GM18526 (cell line): ENCODE results near the gene ATG9A.
A peak's percentile ranks its signal among the peaks of the same experiment; 100 is the strongest.

ENCODE experiments used
- POLR2A ChIP-seq: IDR thresholded peaks from 3 replicates; pipeline ENCODE4 v1.6.1; 2011; ENCODE audit not compliant: insufficient read length; ENCODE audit errors: extremely low read depth

Gene ATG9A

GRCh38 chr2:219245899-219246230, 16.4 kb upstream of the ATG9A start:
- TF ChIP-seq POLR2A, result no peak

- TF ChIP-seq POLR2A, result peak; percentile 79
These were observed 15.9 kb upstream of the ATG9A start, which contains the start of the genes GLB1L and STK16 for GRCh38 chr2:219245148-219245898. TSS of gene GLB1L (minus strand) at chr2:219245444. CDS start at chr2:219243573, 1,871 bp downstream. TSS of gene STK16 (plus strand) at chr2:219245479. CDS start at chr2:219246000, 521 bp downstream.

GRCh38 chr2:219244789-219245147, 15.3 kb upstream of the ATG9A start:
- TF ChIP-seq POLR2A, result no peak

GRCh38 chr2:219243291-219243761, 13.9 kb upstream of the ATG9A start:
- TF ChIP-seq POLR2A, result no peak

- TF ChIP-seq POLR2A, result no peak
These were observed 4.9 kb upstream of the ATG9A start for GRCh38 chr2:219234331-219234730.

- TF ChIP-seq POLR2A, result peak; percentile 11
These were observed 664 bp upstream of the ATG9A start for GRCh38 chr2:219230059-219230540.

GRCh38 chr2:219228911-219229304, 528 bp downstream of the ATG9A start:
- no peak for TF ChIP-seq POLR2A

- TF ChIP-seq POLR2A, result no peak
These were observed 1.2 kb downstream of the ATG9A start for GRCh38 chr2:219228041-219228910.

GRCh38 chr2:219225350-219225749, 4.1 kb downstream of the ATG9A start:
- TF ChIP-seq POLR2A, result no peak

GRCh38 chr2:219223831-219224610, 5.4 kb downstream of the ATG9A start:
- no peak for TF ChIP-seq POLR2A

GRCh38 chr2:219221957-219222518, 7.4 kb downstream of the ATG9A start:
- no peak for TF ChIP-seq POLR2A

GRCh38 chr2:219220652-219221402, 8.6 kb downstream of the ATG9A start:
- no peak for TF ChIP-seq POLR2A

- TF ChIP-seq POLR2A, result no peak
These were observed 9.5 kb downstream of the ATG9A start for GRCh38 chr2:219219784-219220532.
